ENCODE results near the gene TRAF3IP1. TPM values are rescaled to one million over a fixed set of nuclear protein-coding genes. Genes with fewer than 3 reads are reported as not detected.
"Not testable (repeated sequence)": the region's sequence is repeated elsewhere in the genome, so short reads cannot be mapped to it uniquely, and the experiment has no call there.

Gene TRAF3IP1, protein sequence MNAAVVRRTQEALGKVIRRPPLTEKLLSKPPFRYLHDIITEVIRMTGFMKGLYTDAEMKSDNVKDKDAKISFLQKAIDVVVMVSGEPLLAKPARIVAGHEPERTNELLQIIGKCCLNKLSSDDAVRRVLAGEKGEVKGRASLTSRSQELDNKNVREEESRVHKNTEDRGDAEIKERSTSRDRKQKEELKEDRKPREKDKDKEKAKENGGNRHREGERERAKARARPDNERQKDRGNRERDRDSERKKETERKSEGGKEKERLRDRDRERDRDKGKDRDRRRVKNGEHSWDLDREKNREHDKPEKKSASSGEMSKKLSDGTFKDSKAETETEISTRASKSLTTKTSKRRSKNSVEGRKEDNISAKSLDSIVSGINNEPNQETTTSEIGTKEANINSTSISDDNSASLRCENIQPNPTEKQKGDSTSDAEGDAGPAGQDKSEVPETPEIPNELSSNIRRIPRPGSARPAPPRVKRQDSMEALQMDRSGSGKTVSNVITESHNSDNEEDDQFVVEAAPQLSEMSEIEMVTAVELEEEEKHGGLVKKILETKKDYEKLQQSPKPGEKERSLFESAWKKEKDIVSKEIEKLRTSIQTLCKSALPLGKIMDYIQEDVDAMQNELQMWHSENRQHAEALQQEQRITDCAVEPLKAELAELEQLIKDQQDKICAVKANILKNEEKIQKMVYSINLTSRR
- 6.3 and 6.4 TPM in 2 replicates for total RNA-seq (2014; rRNA removed; shearing (Covaris generic))
- 8.4 and 8.5 TPM in 2 replicates for polyA plus RNA-seq (2015; cell fraction: cytosol; rRNA removed)
- 2.6 and 6.9 TPM in 2 replicates for polyA plus RNA-seq (2015; cell fraction: nucleus; rRNA removed)

DNA sequence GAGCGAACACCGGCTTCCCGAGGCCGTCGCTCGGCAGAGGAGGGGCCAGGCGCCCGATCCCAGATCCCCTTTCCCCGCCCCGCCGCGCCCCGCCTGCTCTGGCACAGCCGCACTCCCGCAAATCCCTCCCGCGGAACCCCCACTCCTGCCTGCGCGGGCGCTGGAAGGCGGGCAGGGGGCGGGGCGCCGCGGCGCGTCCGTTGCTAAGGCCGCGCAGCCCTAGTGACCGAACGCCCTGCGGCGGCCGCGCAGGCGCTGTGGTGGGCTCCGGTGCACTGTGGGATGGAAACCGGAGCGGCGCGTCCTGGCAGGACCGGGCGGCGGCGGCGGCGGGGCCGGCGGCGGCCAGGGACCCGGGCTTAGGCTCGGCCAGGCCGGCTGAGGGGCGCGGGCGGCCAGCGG is at the start of gene TRAF3IP1:
Gene TRAF3IP1, plus strand, starts transcription at position 273 of the 402 bp plus-strand sequence. CDS start 145 bp downstream, outside the sequence.
- peak; percentile 84 for DNase-seq (ENCODE audit: low read depth, low spot score)
- in situ Hi-C loops (cut with HindIII; ENCODE audit: low pct_unique_long_range_greater_than_20kb, low sequenced_read_pairs): no loop called here

DNA sequence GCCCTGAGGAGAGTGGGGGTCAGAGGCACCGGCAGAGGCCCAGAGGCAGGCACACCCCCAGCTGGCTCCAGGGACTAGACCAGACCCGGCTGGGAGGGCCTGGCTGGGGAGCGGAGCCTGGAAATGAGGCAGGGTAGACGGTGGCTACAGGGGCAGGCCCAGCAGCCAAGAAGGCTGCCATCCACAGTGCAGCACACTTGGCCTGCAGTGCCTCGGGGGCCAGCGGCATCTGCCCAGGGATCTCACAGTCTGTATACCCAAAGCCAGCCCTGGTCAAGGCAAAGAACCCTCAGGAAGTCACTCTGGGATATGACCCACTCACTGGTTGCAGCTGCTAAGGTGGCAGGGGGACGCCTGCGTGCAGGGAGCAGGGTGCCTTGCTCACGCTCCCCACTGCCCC is 49.7 kb upstream of the TRAF3IP1 start:
- no peak for DNase-seq (ENCODE audit: low read depth, low spot score)
- in situ Hi-C loops (cut with HindIII; ENCODE audit: low pct_unique_long_range_greater_than_20kb, low sequenced_read_pairs): no loop called here

DNA sequence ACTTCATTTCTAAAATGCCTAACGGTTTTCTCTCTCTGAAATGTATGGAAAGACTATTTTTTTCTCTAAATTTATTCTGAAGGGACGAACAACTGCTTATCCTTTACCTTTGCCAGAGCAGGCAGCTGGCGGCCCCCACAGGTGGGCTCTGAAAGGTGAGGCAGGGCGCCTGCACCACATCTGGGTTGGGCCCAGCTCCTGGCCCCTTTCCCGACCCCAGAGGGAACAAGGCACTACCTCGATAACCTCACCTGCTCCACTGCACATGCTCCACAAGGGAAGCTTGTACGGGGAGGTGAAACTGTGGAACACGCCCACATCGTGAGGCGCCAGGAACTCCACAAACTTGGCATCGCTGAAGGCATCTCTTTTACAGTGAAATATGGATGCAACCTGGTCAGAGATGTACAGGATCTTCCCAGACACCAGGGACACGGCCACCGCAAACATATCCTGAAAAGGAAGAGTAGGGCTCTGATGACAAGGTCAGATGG is 49.2 kb upstream of the TRAF3IP1 start:
- in situ Hi-C loops (cut with HindIII; ENCODE audit: low pct_unique_long_range_greater_than_20kb, low sequenced_read_pairs): no loop called here
- no peak for DNase-seq (ENCODE audit: low read depth, low spot score)

DNA sequence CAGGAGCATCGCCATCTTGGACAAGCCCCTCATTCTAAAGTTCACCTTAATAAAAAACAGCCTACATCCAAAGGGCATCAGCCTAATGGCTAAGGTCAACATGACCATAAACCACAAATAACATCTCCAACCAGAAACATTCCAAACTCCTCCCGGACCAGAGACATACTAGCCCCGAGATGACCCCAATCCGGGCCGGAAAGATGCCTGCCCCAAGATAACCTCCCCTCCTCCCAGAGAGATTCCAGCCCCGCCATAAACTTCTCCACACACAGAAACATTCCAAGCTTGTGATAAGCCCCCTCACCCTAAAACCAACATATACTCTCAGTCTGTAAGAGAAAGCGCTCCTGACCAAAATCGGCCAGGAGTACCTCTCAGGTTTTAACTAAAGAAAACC is 48.6 kb upstream of the TRAF3IP1 start:
- in situ Hi-C loops (cut with HindIII; ENCODE audit: low pct_unique_long_range_greater_than_20kb, low sequenced_read_pairs); DNase-seq (ENCODE audit: low read depth, low spot score): not testable (repeated sequence)

DNA sequence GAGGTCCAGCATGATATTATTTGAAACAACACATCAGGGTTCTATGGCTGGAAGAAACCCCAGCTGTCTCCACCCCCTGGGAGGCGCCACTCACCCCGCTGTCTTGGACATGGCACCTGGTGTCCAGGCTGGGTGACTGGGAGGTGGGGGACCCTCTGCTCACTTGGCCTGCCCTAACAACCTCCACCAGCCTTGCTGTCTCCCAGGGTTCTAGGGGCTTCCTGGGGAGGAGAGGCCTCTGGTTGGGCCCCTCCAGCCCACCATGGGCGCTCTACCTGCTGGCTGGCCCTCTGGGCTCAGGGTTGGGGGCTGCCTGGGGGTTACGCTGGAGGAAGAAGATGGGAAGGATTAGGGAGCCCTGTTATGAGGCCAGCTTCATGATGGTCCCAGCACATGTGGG is 48.2 kb upstream of the TRAF3IP1 start:
- in situ Hi-C loops (cut with HindIII; ENCODE audit: low pct_unique_long_range_greater_than_20kb, low sequenced_read_pairs): no loop called here
- no peak for DNase-seq (ENCODE audit: low read depth, low spot score)

DNA sequence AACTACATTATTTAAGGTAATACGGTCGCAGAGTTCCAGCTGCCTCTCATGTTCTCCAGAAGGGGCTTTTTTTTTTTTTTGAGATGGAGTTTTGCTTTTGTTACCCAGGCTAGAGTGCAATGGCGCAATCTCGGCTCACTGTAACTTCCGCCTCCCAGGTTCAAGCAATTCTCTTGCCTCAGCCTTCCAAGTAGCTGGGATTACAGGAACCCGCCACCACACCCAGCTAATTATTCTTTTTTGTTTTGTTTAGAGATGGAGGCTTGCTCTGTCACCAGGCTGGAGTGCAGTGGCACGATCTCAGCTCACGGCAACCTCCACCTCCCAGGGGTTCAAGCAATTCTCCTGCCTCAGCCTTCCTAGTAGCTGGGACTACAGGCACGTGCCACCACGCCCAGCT is 46.9 kb upstream of the TRAF3IP1 start:
- in situ Hi-C loops (cut with HindIII; ENCODE audit: low pct_unique_long_range_greater_than_20kb, low sequenced_read_pairs); DNase-seq (ENCODE audit: low read depth, low spot score): not testable (repeated sequence)

DNA sequence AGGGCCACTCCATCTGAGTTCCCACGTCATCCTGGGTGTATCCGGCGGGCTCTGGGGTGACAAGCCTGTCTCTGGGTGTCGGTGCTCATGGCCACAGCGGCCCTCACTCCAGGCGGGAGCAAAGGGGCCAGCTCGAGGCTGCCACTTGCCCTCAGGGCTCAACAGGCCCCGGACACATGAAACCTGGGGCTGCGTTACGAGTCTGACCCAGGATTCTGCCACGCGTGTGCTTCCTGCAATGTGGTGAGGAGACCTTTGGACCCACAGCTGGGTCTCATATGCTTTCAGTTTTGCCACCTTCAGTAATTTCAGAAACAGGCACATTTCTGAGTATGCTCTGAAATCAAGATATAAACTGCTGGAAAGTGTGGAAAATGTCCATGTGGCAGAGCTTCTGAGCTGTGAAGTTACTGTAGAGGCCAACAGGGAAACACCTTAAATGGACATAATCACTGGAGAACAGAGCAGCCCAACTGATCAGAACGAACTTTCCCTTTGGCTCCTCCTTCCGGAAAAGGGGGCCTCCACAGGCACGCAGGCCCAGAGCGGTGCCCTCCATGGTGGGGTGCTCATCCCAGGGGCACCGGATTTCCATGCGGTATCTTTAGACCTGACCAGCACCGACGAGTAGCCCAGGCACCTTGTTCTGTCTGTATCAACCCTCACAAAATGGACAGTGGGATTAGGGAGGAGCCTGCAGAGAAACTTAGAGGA is 46.0 kb upstream of the TRAF3IP1 start:
- in situ Hi-C loops (cut with HindIII; ENCODE audit: low pct_unique_long_range_greater_than_20kb, low sequenced_read_pairs): no loop called here
- DNase-seq (ENCODE audit: low read depth, low spot score): no peak

DNA sequence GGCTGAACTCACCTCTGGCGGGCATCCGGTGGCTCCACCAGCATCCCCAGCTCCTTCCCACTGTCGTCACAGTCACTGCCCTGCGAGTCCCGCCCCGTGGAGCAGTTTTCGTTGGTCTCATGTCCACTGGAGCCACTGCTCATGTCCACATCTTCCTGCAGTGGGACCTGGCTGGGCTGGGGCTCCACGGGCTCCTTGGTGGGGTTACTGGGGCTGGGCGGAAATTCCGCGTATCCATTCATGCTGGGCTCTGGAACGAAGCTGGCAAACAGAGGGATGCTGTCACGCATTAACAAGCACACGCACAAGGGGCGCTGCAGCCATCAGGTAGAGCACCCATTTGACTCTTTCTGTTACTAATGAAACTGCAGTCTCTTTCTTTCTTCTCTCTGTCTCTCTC is 42.6 kb upstream of the TRAF3IP1 start:
- in situ Hi-C loops (cut with HindIII; ENCODE audit: low pct_unique_long_range_greater_than_20kb, low sequenced_read_pairs): no loop called here
- DNase-seq (ENCODE audit: low read depth, low spot score): no peak

DNA sequence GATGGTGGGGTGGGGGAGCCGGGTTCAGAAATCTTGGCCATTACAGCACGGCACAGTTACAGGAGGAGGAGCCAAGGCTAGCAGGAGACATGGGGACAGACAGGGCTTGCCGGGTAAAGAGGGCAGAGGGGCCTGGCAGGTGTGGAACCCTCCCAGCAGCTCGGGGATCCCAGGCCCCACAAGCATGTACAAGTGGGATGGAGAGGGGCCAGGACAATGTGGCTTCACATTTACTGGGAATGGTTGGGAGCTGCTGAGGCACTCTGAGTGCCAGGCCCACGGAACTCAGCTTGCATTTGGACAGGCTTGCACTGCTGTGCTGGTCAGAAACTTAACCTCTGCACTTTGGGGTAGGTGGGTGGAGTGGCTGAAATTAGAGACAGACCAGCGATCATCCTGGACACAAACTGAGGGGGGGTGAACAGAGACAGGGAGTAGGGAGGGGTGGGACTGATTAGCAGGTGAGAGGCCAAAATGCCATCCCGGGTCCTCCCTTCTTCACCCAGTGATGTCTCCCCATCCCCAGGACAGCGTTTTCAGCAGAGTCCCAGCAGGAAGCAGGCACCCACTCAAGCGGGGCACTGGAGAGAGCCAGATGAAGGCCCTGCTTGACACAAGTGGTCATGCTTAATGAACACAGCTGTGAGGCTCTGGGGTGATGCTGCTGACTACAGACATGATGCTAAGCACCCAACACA is 41.5 kb upstream of the TRAF3IP1 start:
- no peak for DNase-seq (ENCODE audit: low read depth, low spot score)
- in situ Hi-C loops (cut with HindIII; ENCODE audit: low pct_unique_long_range_greater_than_20kb, low sequenced_read_pairs): no loop called here

DNA sequence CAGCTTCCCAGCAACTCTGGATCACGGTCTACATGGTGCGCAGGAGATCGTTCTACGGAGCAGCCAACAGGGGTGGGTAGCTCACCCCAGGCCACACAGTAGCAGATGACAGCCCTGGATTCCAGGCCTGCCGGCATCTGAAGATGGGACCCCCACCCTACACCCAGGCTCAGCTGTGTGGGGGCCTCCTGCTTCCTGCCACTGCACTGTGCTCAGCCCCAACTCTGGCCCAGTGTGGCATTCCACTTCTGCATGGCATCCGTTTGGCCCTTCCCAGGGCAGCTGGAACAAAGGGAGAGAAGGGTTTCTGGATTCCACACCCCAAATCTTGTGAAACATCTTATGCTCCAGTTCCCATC is 41.0 kb upstream of the TRAF3IP1 start:
- DNase-seq (ENCODE audit: low read depth, low spot score): no peak
- in situ Hi-C loops (cut with HindIII; ENCODE audit: low pct_unique_long_range_greater_than_20kb, low sequenced_read_pairs): no loop called here

DNA sequence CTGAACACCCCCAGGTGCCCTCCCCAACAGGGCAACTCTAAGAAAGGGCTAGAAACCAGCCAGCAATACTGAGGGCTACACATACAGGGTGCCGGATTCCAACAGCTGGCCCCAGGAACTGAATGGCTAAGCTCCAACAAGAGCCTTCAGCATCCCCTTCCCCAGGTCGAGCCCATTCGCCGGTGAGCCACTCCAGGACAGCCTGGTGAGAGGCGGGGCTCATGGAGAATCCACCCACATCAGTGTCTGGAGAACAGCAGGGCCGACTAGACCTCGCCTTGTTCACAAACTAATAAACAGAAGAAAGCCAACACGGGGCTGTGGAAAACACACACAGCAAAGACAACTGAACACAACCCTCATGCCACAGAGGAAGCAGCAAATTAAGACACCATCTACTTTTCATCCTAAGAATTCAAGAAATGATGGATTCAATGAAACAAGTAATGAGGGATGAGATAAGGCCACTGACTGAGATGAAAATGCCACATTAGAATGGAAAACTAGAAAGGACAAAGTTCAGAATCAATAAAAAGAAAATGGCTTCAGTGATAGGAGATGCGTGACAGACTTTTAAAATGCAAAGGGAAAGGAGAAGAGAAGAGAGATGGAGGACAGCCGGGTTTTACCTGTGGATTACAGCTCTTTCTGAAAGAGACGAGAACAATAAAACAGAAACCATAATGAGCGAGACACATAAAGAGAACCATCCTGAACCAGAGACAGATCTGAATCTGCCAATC is 40.1 kb upstream of the TRAF3IP1 start:
- in situ Hi-C loops (cut with HindIII; ENCODE audit: low pct_unique_long_range_greater_than_20kb, low sequenced_read_pairs): no loop called here

DNA sequence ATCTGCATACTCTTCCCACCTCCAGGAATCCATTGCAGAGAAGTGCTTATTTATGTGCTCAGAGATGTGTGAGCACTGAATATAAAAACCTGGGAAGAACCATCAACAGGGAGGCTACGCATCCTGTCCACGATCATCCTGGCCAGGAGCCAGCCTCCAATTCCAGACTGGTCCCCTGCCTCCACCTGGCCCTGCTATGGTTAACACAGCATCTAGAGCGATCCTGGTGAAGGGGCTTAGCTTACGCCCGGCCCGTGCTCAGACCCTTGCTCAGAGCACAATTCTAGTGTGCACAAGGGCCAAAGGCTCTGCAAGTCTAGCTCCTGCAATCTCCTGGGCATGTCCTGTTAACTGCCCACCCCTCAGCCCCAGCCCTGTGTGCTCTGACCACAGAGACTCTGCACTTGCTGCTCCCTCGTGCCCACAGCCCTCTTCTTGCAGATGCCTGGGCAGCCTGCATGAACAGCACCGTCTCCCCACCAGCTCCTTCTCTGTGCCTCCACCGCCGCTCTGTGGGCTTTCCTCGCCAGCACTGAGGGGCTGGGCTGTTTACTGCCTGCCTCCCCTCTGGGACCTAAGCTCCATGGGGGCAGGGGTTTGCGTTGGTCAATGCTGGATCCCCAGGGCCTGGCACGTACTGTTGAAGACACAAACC is 38.4 kb upstream of the TRAF3IP1 start:
- no peak for DNase-seq (ENCODE audit: low read depth, low spot score)
- in situ Hi-C loops (cut with HindIII; ENCODE audit: low pct_unique_long_range_greater_than_20kb, low sequenced_read_pairs): no loop called here

More for the DNA sequence above, 40.1 kb upstream of the TRAF3IP1 start:
- DNase-seq (ENCODE audit: low read depth, low spot score): no peak

DNA sequence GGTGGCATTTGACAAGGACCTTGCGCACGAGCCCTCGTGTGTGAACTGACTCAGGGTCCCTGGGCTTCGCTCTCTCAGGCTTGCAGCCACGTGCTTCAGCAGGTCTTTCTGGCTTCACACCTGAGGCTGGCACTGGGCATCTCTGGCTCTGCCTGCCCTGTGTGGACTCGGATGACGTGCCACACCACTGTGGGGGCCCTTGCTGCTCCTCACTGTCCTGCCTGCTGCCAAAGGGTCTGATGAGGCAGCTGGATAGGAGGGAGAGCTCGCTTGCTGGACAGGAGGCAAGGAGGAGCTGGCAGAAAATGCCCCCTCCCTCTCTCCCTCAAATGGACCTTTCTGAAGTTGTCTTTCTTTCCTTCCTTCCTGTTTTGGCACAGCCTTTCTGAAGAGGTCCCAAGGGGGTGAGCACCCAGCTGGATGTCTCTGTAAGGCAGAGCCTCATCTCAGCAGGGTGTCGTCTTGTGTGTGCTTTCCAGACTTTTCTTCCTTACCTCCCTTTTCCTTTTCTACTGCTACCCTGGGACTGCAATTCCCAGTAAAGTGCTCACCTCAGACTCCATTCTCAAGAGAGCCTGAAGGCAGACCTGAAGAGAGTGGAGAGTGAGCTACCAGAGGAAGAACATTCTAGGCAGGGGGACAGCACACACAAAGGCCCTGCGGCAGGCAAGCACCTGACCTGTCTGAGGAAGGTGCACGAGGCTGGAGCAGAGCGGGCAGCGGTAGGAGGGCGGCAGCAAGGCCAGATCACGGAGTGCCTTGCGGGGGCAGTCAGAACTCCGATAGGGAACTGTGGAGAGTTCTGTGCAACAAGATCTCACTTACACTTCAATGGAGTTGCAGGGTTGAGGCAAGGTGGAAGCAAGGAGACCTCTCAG is 37.2 kb upstream of the TRAF3IP1 start:
- in situ Hi-C loops (cut with HindIII; ENCODE audit: low pct_unique_long_range_greater_than_20kb, low sequenced_read_pairs): no loop called here
- no peak for DNase-seq (ENCODE audit: low read depth, low spot score)

DNA sequence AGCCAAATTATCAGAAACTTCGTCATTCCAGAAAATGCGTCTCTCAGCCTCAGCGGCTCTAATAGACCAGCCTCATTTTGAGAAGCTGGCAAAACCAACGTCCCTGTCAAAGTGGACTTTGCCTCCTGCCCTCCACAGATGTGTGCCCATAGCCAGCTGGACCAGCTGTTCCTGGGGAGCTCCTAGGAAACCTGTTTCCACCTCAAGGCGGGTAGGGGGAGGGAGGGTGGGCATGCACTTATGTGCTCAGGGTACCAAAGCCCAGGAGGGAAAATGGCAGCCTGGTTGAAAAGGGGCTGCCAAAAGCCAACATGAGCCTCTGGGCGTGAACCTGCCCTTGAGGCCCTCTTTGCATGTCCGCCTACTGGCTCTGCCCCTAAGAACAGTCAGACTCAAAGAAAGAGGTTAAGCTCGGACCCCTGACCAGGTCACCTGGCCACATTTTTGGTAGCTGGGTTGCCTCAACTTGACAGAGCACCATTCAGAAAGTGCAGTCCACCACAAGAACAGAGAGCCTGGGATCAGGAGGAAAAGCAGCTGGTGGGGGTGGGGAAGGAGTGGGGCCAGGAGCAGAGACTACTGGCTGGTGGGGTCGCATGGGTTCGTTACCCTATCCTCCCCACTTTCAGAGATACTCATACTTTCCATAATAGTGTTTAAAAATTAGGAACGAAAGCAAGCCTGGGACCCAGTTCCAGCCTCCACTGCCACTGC is 35.4 kb upstream of the TRAF3IP1 start:
- in situ Hi-C loops (cut with HindIII; ENCODE audit: low pct_unique_long_range_greater_than_20kb, low sequenced_read_pairs): no loop called here
- DNase-seq (ENCODE audit: low read depth, low spot score): no peak

DNA sequence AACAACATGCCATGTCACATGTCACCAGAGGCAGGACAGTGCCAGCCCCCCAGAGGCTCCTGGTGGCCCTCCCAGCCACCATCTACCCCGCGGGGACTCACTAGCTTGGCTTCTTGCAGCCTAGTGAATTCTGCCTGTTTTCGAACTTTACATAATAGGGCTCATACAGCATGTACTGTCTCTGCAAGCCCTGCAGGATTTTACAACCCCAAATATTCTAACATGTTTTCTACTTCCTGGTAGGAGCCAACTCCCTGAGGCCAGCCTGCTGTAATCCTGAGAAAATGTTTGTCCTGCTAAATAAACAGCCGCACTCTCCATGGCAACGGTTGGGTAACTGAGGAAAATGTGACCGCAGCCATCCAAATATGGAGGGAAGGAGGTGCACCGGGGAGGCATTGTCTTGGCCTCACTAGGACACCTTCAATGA is 34.6 kb upstream of the TRAF3IP1 start:
- in situ Hi-C loops (cut with HindIII; ENCODE audit: low pct_unique_long_range_greater_than_20kb, low sequenced_read_pairs): no loop called here
- no peak for DNase-seq (ENCODE audit: low read depth, low spot score)
